K562 (cell line): ENCODE data around the gene RNF212B. TPM values are rescaled to one million over a fixed set of nuclear protein-coding genes. Genes with fewer than 3 reads are reported as not detected.
A peak's percentile ranks its signal among the peaks of the same experiment; 100 is the strongest.

ENCODE experiments used
- ASH1L ChIP-seq: fragments of 450-650 bp; IDR thresholded peaks from 2 replicates; pipeline ENCODE4 v1.6.1; 2018; ENCODE audit warnings: borderline replicate concordance, mild to moderate bottlenecking, low read depth; ENCODE audit not compliant: partially characterized antibody
- CBFA2T3 ChIP-seq: fragments of 450-650 bp; IDR thresholded peaks from 2 replicates; pipeline ENCODE4 v1.6.1; 2017
- CBX5 ChIP-seq: IDR thresholded peaks from 2 replicates; pipeline ENCODE4 v1.6.1; 2014; ENCODE audit warnings: low read depth, borderline replicate concordance
- CHD2 ChIP-seq: IDR thresholded peaks from 2 replicates; pipeline ENCODE4 v1.6.1; 2011; ENCODE audit warnings: low read depth, low read length
- CREBBP ChIP-seq: IDR thresholded peaks from one replicate; pipeline ENCODE4 v1.6.1; 2012; ENCODE audit warnings: low read depth, mild to moderate bottlenecking, control low read depth, inconsistent platforms, low read length
- ETS2 ChIP-seq: IDR thresholded peaks from 2 replicates; pipeline ENCODE4 v1.6.1; 2016; ENCODE audit warnings: borderline replicate concordance, missing genetic modification characterization, mild to moderate bottlenecking, moderate library complexity, missing compliant biosample characterization; ENCODE audit not compliant: poor library complexity, severe bottlenecking
- HOMEZ ChIP-seq: fragments of 250-450 bp; sonication (Bioruptor Pico); IDR thresholded peaks from 2 replicates; pipeline ENCODE4 v1.4.0; 2020; ENCODE audit warnings: mild to moderate bottlenecking, moderate library complexity
- MCM2 ChIP-seq: fragments of 450-650 bp; IDR thresholded peaks from 2 replicates; pipeline ENCODE4 v1.6.1; 2017; ENCODE audit warnings: low read depth, mild to moderate bottlenecking
- MGA ChIP-seq: fragments of 450-650 bp; IDR thresholded peaks from 2 replicates; pipeline ENCODE4 v1.6.1; 2016; ENCODE audit warnings: mild to moderate bottlenecking, moderate library complexity
- NFE2L1 ChIP-seq: fragments of 450-650 bp; IDR thresholded peaks from 2 replicates; pipeline ENCODE4 v1.6.1; 2016; ENCODE audit warnings: missing genetic modification characterization, low read depth, mild to moderate bottlenecking, missing compliant biosample characterization, moderate library complexity, borderline replicate concordance
- PHB2 ChIP-seq: fragments of 450-650 bp; IDR thresholded peaks from 2 replicates; pipeline ENCODE4 v1.6.1; 2017; ENCODE audit warnings: low read depth
- PTRF ChIP-seq: fragments of 450-650 bp; IDR thresholded peaks from 2 replicates; pipeline ENCODE4 v1.6.1; 2016; ENCODE audit warnings: mild to moderate bottlenecking, missing genetic modification characterization, missing compliant biosample characterization
- SNRNP70 ChIP-seq: fragments of 200-400 bp; formaldehyde crosslinking; optimal IDR thresholded peaks from 2 replicates; pipeline ENCODE3; 2017; ENCODE audit warnings: low read depth, low read length
- SP1 ChIP-seq: sonication (generic); formaldehyde crosslinking; IDR thresholded peaks from 2 replicates; pipeline ENCODE4 v1.8.1; 2022; ENCODE audit warnings: mild to moderate bottlenecking, missing genetic modification reagents
- ZNF124 ChIP-seq: sonication (generic); formaldehyde crosslinking; IDR thresholded peaks from 2 replicates; pipeline ENCODE4 v1.8.1; 2022; ENCODE audit warnings: missing genetic modification reagents
- ZNF75A ChIP-seq: fragments of 450-650 bp; formaldehyde crosslinking; IDR thresholded peaks from 2 replicates; pipeline ENCODE4 v1.4.0; 2020; ENCODE audit warnings: mild to moderate bottlenecking
- polyA plus RNA-seq, 8 experiments: library from polyadenylated mRNA; depleted of rRNA in 4 of 8; stranded (reverse) in 5 of 8; unstranded in 3 of 8; fragments of >200 nt; fragmentation: Nextera tagmentation in 2 of 8; fragmentation: Illumina TruSeq in 1 of 8; extraction: Ambion mirVana in 2 of 8; extraction: Trizol in 1 of 8; gene quantifications; 2 replicates each; pipeline versions ENCODE4 v1.2.1 to v1.2.3, GENCODE V29; 2011 to 2014; ENCODE audit warnings: inconsistent platforms in 1 of 8, missing spikeins in 1 of 8
- total RNA-seq, 7 experiments: library from RNA; depleted of rRNA in 6 of 7; stranded (reverse); fragments of >200 nt in 6 of 7; fragmentation: Illumina TruSeq in 2 of 7; extraction: Trizol in 2 of 7; gene quantifications; 2 replicates each; pipeline versions ENCODE4 v1.2.1 to v1.2.3, GENCODE V29; 2011 to 2021; ENCODE audit warnings: low replicate concordance in 1 of 7

The RNF212B gene
- total and polyA plus RNA-seq, 9 of the 15 experiments (the other 6 are each of a cell fraction or from before 2014, with no cell fraction given) = 0.15 to 0.43 (median 0.27) TPM; not detected in 3

- TF ChIP-seq MCM2 (no peak), SNRNP70 (no peak), CBFA2T3 (no peak), CBX5 (no peak), ETS2 (tag) (no peak), HOMEZ (CRISPR knock-in tag) (no peak), CHD2 (peak; percentile 88), ZNF75A (no peak), PTRF (tag) (no peak), SP1 (peak; percentile 90), MGA (no peak), ZNF124 (CRISPR knock-in tag) (no peak), PHB2 (no peak), ASH1L (peak; percentile 95), CREBBP (no peak), NFE2L1 (no peak)
Observed at GRCh38 chr14:23286020-23286901, 48.5 kb downstream of the RNF212B start, which contains the start of gene HOMEZ (continued).
